NOMO-1 treated with DMSO at 0.1 percent for 48 hours (cell line): Measurements from ENCODE around the gene ZFP36L1.

Source experiments
- DNase-seq: peaks from one replicate; lab custom pipeline; 2025; ENCODE audit not compliant: unreplicated experiment; lab: John Stamatoyannopoulos, UW

ZFP36L1 gene, protein sequence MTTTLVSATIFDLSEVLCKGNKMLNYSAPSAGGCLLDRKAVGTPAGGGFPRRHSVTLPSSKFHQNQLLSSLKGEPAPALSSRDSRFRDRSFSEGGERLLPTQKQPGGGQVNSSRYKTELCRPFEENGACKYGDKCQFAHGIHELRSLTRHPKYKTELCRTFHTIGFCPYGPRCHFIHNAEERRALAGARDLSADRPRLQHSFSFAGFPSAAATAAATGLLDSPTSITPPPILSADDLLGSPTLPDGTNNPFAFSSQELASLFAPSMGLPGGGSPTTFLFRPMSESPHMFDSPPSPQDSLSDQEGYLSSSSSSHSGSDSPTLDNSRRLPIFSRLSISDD

DNA sequence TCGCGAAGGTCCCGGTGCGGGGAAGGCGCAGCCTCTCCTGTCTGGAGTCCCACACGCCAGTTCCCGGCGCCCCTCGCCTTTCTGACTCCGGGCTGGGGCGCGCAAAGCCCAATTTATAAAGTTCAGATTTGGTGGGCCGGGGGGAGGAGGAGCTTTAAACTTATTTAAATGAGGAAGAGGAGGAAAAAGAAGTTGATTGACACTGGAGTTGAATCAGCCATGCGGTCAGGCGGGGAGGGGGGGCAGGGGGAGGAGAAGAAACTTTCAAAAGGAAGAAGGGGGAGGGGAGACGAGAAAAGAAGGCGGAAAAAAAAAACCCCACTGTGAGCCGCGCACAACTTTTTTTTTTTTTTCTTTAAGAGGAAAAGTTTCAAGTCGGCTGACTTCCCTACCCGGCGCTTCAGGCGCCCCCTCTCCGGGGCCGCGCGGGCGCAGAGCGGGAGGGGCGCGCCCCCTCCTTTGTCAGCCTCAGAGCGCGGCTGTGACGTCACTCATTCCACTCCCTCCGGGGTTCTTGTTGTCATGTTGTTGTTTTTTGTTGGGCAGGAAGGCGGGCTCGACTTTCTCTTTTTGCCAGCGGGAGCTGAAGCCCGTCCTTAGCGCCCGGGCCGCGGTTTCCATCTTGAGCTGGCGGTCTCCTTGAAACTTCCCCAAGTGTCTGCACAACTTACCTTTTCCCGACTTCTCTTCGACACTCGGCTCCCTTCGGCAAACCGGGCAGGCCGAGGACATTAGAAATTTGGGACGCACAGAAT, at the start of gene ZFP36L1:
Gene ZFP36L1, minus strand, starts transcription at position 89 of the 755 bp plus-strand sequence. CDS start 129 bp downstream, outside the sequence.
- DNase-seq = peak; percentile 52

DNA sequence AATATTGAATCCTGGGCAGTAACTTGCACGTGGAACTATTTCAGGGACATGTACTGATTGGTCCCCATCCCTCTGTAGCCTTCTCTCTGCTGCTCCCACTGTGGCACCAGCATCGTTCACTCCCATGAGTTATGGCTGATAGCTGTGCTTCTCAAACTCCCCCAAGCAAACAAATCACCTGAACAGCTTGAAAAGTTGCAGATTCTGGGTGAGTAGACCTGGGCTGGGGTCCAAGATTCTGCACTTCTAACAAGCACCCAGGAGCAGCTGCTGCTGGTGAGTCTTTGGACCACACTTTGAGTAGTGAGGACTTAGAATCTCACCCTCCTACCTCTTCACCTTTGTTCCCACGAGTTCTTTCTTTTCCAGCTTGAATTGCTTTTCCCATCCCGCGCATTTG, 49.4 kb upstream of the ZFP36L1 start:
- DNase-seq = no peak

DNA sequence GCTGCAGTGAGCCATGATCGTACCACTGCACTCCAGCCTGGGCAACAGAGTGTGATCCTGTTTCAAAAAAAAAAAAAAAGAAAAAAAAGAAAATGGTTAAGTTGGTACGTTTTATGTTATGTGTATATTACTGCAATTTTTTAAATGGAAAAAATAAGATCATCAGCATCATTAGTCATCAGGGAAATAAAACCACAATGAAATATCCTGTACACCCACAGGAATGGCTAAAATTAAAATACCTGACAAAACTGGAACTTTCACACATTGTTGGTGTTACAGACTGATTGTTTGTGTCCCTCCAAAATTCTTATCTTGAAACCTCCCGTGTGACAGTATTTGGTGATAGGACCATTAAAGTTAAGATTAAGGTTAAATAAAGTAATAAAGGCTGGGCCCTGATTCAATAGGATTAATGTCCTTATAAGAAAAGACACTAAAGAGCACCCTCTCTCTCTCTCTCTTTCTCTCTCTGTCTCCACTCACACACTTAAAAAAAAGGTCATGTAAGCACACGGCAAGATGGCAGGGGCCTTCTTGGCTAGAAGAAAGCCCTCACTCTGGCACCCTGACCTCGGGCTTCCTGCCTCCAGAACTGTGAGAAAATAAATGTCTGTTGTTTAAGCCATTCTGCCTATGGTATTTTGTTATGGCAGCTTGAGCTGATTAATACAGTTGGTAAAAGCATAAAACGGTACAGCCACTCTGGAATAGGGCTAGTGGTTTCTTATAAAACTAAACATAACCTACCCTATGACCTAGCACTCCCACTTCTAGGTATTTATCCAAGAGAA, 48.3 kb upstream of the ZFP36L1 start:
- DNase-seq = no peak

DNA sequence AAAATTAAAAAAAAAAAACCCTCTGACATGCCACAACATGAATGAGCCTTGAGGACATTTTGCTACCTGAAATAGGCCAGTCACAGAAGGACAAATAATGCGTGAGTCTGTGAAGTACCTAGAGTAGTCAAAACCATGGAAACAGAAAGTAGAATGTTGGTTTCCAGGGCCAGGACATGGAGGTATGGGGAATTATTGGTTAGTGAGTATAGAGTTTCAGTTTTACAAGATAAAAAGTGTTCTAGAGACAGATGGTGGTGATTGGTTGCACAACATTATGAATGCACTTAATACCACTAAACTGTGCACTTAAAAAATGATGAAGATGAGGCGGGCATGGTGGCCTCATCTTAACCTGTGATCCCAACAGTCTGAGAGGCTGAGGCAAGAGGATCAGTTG, 47.6 kb upstream of the ZFP36L1 start:
- DNase-seq = no peak

- no peak for DNase-seq
These were observed 43.2 kb upstream of the ZFP36L1 start for GRCh38 chr14:68836082-68836481.

DNA sequence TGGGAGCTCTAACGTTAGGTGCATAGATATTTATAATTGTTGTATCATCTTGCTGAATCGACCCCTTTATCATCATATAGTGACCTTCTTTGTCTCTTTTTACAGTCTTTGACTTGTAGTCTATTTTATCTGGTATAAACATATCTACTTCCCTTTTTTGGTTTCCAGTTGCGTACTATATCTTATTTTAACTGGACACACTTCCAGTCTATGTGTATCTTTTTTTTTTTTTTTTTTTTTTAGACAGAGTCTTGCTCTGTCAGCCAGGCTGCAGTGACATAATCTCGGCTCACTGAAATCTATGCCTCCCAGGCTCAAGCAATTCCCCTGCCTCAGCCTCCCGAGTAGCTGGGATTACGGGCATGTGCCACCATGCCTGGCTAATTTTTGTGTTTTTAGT, 41.9 kb upstream of the ZFP36L1 start:
- peak; percentile 39 for DNase-seq

- no peak for DNase-seq
These were observed 35.8 kb upstream of the ZFP36L1 start for GRCh38 chr14:68828698-68829097.

- no peak for DNase-seq
These were observed 32.9 kb upstream of the ZFP36L1 start for GRCh38 chr14:68825729-68826128.

DNA sequence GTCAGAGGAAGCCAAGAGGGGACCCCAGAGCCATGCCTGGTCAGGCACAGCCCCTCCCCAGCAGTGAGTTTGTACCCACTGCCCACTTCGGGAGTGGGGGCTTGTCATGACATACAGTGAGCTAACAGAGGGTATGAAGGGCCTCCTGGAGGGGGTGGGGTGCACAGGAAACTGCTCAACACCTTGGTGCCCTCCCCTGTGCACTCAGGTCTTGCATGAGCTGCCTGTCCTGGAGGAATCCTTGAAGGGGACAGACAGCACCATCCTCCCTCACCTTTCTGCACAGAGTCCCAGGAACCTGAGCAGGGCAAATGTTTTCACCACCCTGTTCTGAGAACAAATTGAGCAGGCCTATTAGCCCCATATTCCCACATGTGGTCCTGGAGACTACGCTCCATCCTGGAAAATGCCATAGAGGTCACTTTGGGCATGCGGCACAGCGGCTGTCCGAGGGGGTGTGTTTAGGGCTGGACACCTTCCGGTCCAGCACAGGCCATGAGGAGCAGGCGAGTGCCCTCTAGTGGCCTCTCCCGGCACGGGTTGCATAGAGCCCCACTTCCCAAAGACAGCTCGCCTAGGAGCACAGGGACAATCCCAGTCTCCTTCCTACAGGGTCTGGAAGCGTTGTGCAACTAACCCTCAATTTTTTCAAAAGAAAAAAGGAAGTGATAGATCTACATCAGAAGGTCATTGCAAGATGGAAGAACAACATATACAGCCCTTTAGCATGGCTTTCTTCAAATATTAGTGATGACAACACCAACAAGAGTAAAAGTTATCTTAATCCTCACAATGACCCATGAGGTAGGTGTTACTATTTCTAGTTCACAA, 31.9 kb upstream of the ZFP36L1 start:
- DNase-seq = peak; percentile 25

- no peak for DNase-seq
These were observed 31.3 kb upstream of the ZFP36L1 start for GRCh38 chr14:68824207-68824516.

DNA sequence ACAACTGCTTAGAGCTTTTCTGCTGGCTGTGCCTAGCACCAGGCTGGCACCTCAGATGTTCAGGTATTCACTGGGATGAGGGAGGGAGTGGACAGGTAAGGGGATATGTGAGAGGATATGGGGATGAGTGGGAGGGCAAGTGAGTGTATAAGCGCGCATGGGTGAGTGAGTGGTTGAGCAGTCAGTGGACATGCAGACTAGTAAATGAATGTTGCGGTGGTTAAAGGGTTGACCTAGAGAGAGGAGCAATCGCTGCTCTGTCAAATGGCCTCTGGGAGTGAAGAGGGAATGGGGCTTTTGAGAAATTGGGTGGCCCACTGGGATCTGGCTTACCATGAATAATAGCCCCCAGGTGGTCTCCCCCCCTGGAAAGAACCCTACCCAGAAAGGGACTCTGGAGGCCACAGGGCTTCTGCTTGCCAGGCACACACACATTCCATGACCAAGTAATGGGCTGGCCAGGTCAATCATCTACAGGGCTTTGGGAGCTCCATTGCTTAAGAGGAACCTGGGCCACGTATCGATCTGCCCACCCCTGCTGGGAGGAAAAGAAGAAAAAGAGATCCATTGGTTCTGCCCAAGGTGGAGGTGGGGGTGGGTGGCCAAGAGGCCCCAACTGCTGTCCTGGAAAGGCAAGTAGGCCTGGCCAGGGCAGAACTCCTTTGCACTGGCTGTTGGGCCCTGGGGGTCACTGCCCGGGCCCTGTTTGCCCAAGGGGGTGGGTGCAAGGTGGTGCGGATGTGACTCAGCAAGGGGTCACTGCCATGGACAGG, 30.8 kb upstream of the ZFP36L1 start:
- DNase-seq = no peak

DNA sequence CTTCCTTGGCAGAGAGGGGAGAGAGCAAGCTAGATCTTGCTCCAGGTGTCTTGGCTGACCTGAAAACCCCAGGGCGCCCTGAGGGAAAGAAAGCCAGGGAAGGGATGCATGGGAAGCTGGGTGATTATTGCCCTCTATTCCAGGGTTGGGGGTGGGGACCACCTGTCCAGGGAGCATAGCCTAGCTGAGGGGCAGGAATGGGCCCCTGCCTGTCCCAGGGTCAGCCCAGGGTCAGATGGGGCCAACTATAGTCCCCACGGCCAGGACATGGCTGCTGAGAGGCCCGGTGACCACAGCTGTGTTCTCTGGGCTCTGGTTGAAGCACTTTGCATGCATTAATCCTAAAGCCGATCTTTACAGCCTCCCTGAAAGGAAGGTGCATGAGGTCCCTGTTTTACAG, 30.1 kb upstream of the ZFP36L1 start:
- DNase-seq = no peak

GRCh38 chr14:68822132-68822651, 29.3 kb upstream of the ZFP36L1 start:
- DNase-seq = no peak

- DNase-seq = no peak
These were observed 28.3 kb upstream of the ZFP36L1 start for GRCh38 chr14:68820999-68821683.

- DNase-seq = no peak
These were observed 27.7 kb upstream of the ZFP36L1 start for GRCh38 chr14:68820536-68820935.

DNA sequence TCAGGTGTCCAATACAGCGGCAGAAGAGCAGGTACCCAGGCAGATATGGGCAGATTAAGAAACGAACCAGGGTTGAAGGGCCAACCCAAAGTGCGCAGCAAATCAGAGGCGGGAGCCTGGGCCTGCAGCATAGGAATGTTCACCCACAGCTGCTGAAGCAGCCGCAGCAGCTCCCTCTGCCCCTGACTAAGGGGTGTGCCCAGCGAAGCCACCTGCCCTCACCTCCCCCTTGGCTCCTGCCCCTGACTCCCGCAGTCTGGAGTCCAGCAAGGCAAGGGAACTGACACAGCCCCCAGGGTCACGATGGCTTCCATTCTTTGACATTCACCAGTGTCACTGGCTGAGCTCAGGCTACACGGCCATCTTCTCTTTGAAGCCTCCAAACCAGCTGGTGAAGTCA, 27.3 kb upstream of the ZFP36L1 start:
- no peak for DNase-seq

GRCh38 chr14:68819260-68819691, 26.4 kb upstream of the ZFP36L1 start:
- no peak for DNase-seq

GRCh38 chr14:68817506-68818212, 24.8 kb upstream of the ZFP36L1 start:
- no peak for DNase-seq

GRCh38 chr14:68816943-68817430, 24.1 kb upstream of the ZFP36L1 start:
- DNase-seq = no peak
